Measurements from ENCODE around the gene IL1B.

The IL1B gene

GRCh38 chr2:112798979-112799975 is 37.3 kb downstream of the IL1B start:
- no peaks in the 10 kb centered on the region for H3K4me1 ChIP-seq (ENCODE audit: control insufficient read depth, insufficient read depth, low read length)
- H3K9ac ChIP-seq (ENCODE audit: low read length) = no peak overlapping the region
- no peaks in the 10 kb centered on the region for H3K36me3 ChIP-seq (ENCODE audit: control insufficient read depth, insufficient read depth, low read length)
- H3K4me3 ChIP-seq (ENCODE audit: low read depth, low read length) = no peak overlapping the region
- H3K9me3 ChIP-seq (ENCODE audit: control insufficient read depth, insufficient read depth, low read depth, low read length) = 0 out of 2 replicates have a peak, but pooled peaks cover 2% of the 10 kb centered on the region
- no peak overlapping the region for H3K27ac ChIP-seq (ENCODE audit: low read depth, low read length)
- H3K27me3 ChIP-seq (ENCODE audit: control insufficient read depth, insufficient read depth, low read length) = no peaks in the 10 kb centered on the region

DNA sequence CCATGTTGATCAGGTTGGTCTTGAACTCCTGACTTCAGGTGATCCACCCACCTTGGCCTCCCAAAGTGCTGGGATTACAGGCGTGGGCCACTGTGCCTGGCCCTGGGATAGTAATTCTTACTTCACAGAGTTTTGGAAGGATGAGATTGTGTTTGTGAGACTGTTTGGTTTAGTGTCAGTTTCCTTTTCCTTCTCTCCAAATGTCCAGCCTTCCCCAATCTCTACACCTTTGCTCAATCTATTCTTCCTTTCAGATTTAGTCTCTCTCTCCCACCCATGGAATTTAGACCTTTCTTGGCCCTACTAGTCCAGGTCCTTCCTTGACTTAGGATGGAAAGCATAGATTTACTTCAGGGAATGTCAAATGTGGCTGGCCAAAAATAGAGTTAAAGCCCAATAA is 40.1 kb downstream of the IL1B start:
- Histone ChIP-seq H3K4me1 (ENCODE audit: control insufficient read depth, insufficient read depth, low read length) (peaks cover 7% of the 10 kb centered on the region), H3K4me3 (ENCODE audit: low read depth, low read length) (no peak overlapping the region), H3K9me3 (ENCODE audit: control insufficient read depth, insufficient read depth, low read depth, low read length) (0 out of 2 replicates have a peak, but pooled peaks cover 2% of the 10 kb centered on the region), H3K27me3 (ENCODE audit: control insufficient read depth, insufficient read depth, low read length) (no peaks in the 10 kb centered on the region), H3K36me3 (ENCODE audit: control insufficient read depth, insufficient read depth, low read length) (no peaks in the 10 kb centered on the region), H3K9ac (ENCODE audit: low read length) (no peak overlapping the region), H3K27ac (ENCODE audit: low read depth, low read length) (no peak overlapping the region)

GRCh38 chr2:112795774-112796173 is 40.8 kb downstream of the IL1B start:
- Histone ChIP-seq H3K36me3 (ENCODE audit: control insufficient read depth, insufficient read depth, low read length) (no peaks in the 10 kb centered on the region), H3K27me3 (ENCODE audit: control insufficient read depth, insufficient read depth, low read length) (no peaks in the 10 kb centered on the region), H3K9me3 (ENCODE audit: control insufficient read depth, insufficient read depth, low read depth, low read length) (0 out of 2 replicates have a peak, but pooled peaks cover 2% of the 10 kb centered on the region), H3K4me1 (ENCODE audit: control insufficient read depth, insufficient read depth, low read length) (peaks cover 14% of the 10 kb centered on the region), H3K9ac (ENCODE audit: low read length) (no peak overlapping the region), H3K27ac (ENCODE audit: low read depth, low read length) (no peak overlapping the region), H3K4me3 (ENCODE audit: low read depth, low read length) (no peak overlapping the region)

GRCh38 chr2:112794841-112795240 is 41.7 kb downstream of the IL1B start:
- 0 out of 2 replicates have a peak, but pooled peaks cover 2% of the 10 kb centered on the region for H3K9me3 ChIP-seq (ENCODE audit: control insufficient read depth, insufficient read depth, low read depth, low read length)
- no peak overlapping the region for H3K9ac ChIP-seq (ENCODE audit: low read length)
- H3K36me3 ChIP-seq (ENCODE audit: control insufficient read depth, insufficient read depth, low read length) = no peaks in the 10 kb centered on the region
- H3K4me1 ChIP-seq (ENCODE audit: control insufficient read depth, insufficient read depth, low read length) = peaks cover 18% of the 10 kb centered on the region
- H3K4me3 ChIP-seq (ENCODE audit: low read depth, low read length) = no peak overlapping the region
- H3K27ac ChIP-seq (ENCODE audit: low read depth, low read length) = no peak overlapping the region
- H3K27me3 ChIP-seq (ENCODE audit: control insufficient read depth, insufficient read depth, low read length) = no peaks in the 10 kb centered on the region

- Histone ChIP-seq H3K4me1 (ENCODE audit: control insufficient read depth, insufficient read depth, low read length) (peaks cover 18% of the 10 kb centered on the region), H3K4me3 (ENCODE audit: low read depth, low read length) (no peak overlapping the region)
These were observed 42.3 kb downstream of the IL1B start for GRCh38 chr2:112794131-112794733.

DNA sequence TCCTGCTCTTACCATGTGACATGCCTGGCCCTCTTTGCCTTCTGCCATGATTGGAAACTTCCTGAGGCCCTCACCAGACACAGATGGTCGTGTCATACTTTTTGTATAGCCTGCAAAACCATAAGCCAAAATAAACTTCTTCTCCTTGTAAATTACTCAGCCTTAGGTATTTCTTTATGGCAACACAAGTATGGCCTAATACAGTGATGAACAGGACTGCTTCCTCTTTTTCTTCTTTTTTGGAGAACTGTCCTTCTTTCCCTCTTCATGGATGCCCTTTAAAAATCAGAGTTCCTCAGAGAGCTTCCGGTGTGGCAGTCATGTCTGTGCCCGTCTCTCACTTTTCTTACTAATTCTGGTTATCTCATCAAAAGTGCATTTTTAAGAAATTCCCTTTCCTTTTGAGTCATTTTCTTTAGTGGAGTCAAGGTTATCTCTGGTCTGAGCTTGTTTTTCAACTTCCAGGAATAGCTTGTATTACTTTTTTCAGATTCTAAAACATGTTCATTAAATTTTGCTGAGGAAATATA is 43.1 kb downstream of the IL1B start:
- peaks cover 18% of the 10 kb centered on the region for H3K4me1 ChIP-seq (ENCODE audit: control insufficient read depth, insufficient read depth, low read length)

More at GRCh38 chr2:112794131-112794733, 42.3 kb downstream of the IL1B start:
- Histone ChIP-seq H3K36me3 (ENCODE audit: control insufficient read depth, insufficient read depth, low read length) (no peaks in the 10 kb centered on the region), H3K27me3 (ENCODE audit: control insufficient read depth, insufficient read depth, low read length) (no peaks in the 10 kb centered on the region), H3K27ac (ENCODE audit: low read depth, low read length) (no peak overlapping the region), H3K9ac (ENCODE audit: low read length) (no peak overlapping the region), H3K9me3 (ENCODE audit: control insufficient read depth, insufficient read depth, low read depth, low read length) (0 out of 2 replicates have a peak, but pooled peaks cover 2% of the 10 kb centered on the region)

DNA sequence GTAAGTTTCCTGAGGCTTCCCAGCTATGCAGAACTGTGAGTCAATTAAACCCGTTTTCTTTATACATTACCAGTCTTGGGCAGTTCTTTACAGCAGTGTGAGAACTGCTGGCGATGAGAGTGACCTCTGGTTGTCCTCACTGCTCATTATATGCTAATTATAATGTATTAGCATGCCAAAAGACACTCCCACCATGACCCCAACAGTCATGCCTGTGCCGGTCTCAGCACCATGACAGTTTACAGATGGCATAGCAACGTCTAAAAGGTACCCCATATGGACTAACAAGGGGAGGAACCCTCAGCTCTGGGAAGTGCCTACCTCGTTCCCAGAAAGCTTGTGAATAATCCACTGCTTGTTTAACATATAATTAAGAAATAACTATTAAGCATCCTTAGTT is 44.2 kb downstream of the IL1B start:
- H3K9ac ChIP-seq (ENCODE audit: low read length) = no peak overlapping the region
- H3K4me3 ChIP-seq (ENCODE audit: low read depth, low read length) = no peak overlapping the region
- H3K27me3 ChIP-seq (ENCODE audit: control insufficient read depth, insufficient read depth, low read length) = no peaks in the 10 kb centered on the region
- peaks cover 18% of the 10 kb centered on the region for H3K4me1 ChIP-seq (ENCODE audit: control insufficient read depth, insufficient read depth, low read length)
- no peaks in the 10 kb centered on the region for H3K9me3 ChIP-seq (ENCODE audit: control insufficient read depth, insufficient read depth, low read depth, low read length)
- no peaks in the 10 kb centered on the region for H3K36me3 ChIP-seq (ENCODE audit: control insufficient read depth, insufficient read depth, low read length)
- H3K27ac ChIP-seq (ENCODE audit: low read depth, low read length) = no peak overlapping the region

More for the DNA sequence above, 43.1 kb downstream of the IL1B start:
- Histone ChIP-seq H3K9ac (ENCODE audit: low read length) (no peak overlapping the region), H3K27ac (ENCODE audit: low read depth, low read length) (no peak overlapping the region), H3K27me3 (ENCODE audit: control insufficient read depth, insufficient read depth, low read length) (no peaks in the 10 kb centered on the region), H3K9me3 (ENCODE audit: control insufficient read depth, insufficient read depth, low read depth, low read length) (0 out of 2 replicates have a peak, but pooled peaks cover 2% of the 10 kb centered on the region), H3K36me3 (ENCODE audit: control insufficient read depth, insufficient read depth, low read length) (no peaks in the 10 kb centered on the region), H3K4me3 (ENCODE audit: low read depth, low read length) (no peak overlapping the region)

- H3K36me3 ChIP-seq (ENCODE audit: control insufficient read depth, insufficient read depth, low read length) = no peaks in the 10 kb centered on the region
- H3K9me3 ChIP-seq (ENCODE audit: control insufficient read depth, insufficient read depth, low read depth, low read length) = no peaks in the 10 kb centered on the region
- no peak overlapping the region for H3K27ac ChIP-seq (ENCODE audit: low read depth, low read length)
- no peak overlapping the region for H3K9ac ChIP-seq (ENCODE audit: low read length)
- no peaks in the 10 kb centered on the region for H3K27me3 ChIP-seq (ENCODE audit: control insufficient read depth, insufficient read depth, low read length)
- no peak overlapping the region for H3K4me3 ChIP-seq (ENCODE audit: low read depth, low read length)
- peaks cover 18% of the 10 kb centered on the region for H3K4me1 ChIP-seq (ENCODE audit: control insufficient read depth, insufficient read depth, low read length)
These were observed 44.8 kb downstream of the IL1B start for GRCh38 chr2:112791693-112792230.

- Histone ChIP-seq H3K36me3 (ENCODE audit: control insufficient read depth, insufficient read depth, low read length) (no peaks in the 10 kb centered on the region), H3K4me1 (ENCODE audit: control insufficient read depth, insufficient read depth, low read length) (peaks cover 18% of the 10 kb centered on the region), H3K27me3 (ENCODE audit: control insufficient read depth, insufficient read depth, low read length) (no peaks in the 10 kb centered on the region), H3K9ac (ENCODE audit: low read length) (no peak overlapping the region), H3K4me3 (ENCODE audit: low read depth, low read length) (no peak overlapping the region), H3K27ac (ENCODE audit: low read depth, low read length) (no peak overlapping the region), H3K9me3 (ENCODE audit: control insufficient read depth, insufficient read depth, low read depth, low read length) (no peaks in the 10 kb centered on the region)
These were observed 45.6 kb downstream of the IL1B start for GRCh38 chr2:112791019-112791418.

DNA sequence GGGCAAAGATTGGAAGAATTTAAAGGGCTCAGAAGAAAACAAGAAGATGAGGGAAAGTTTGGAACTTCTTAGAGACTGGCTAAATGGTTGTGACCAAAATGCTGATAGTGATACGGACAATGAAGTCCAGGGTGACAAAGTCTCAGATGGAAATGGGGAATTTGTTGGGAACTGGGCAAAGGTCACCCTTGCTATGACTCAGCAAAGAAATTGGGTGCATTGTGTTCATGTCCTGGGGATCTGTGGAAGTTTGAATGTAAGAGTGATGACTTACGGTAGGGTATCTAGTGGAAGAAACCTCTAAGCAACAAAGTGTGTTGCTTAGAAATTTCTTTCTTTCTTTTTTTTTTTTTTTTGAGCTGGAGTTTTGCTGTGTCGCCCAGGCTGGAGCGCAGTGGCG is 46.3 kb downstream of the IL1B start:
- Histone ChIP-seq H3K36me3 (ENCODE audit: control insufficient read depth, insufficient read depth, low read length) (no peaks in the 10 kb centered on the region), H3K4me3 (ENCODE audit: low read depth, low read length) (no peak overlapping the region), H3K27me3 (ENCODE audit: control insufficient read depth, insufficient read depth, low read length) (no peaks in the 10 kb centered on the region), H3K27ac (ENCODE audit: low read depth, low read length) (no peak overlapping the region), H3K9me3 (ENCODE audit: control insufficient read depth, insufficient read depth, low read depth, low read length) (no peaks in the 10 kb centered on the region), H3K4me1 (ENCODE audit: control insufficient read depth, insufficient read depth, low read length) (peaks cover 22% of the 10 kb centered on the region), H3K9ac (ENCODE audit: low read length) (no peak overlapping the region)

Data from HUES6 (cell line).